Posterior cingulate gyrus (tissue), 11 donors: ENCODE results near the gene TREX2.
"Not testable (repeated sequence)": the region's sequence is repeated elsewhere in the genome, so short reads cannot be mapped to it uniquely, and the experiment has no call there.

ENCODE experiments used
- DNase-seq, 10 donors: peaks; one replicate each; pipeline versions ENCODE4 v3.0.0 to v3.0.0-alpha.2; 2020 to 2021; ENCODE audit warnings: mixed read lengths in 3 of 10
- intact Hi-C: fragments of 100-400 bp; cut with DNase I; formaldehyde crosslinking; loops from one replicate; pipeline ENCODE4 v1.15.1; 2023

The TREX2 gene

GRCh38 chrX:153412746-153413720 is 32.8 kb downstream of the TREX2 start:
- no peak for DNase-seq
- intact Hi-C loops: no loop called here

GRCh38 chrX:153411988-153412574 is 33.8 kb downstream of the TREX2 start:
- DNase-seq: peak in 1 of 10 donors; percentile 81
- intact Hi-C loops: no loop called here

GRCh38 chrX:153411255-153411987 is 34.4 kb downstream of the TREX2 start, which contains the start of gene ZFP92:
TSS of gene ZFP92 (plus strand) at chrX:153411472. CDS start at chrX:153418323, 6,851 bp downstream.
- intact Hi-C loops: no loop called here
- peak in 5 of 10 donors; percentile 10 to 87 (median 31) for DNase-seq

- no peak for DNase-seq
- intact Hi-C loops: no loop called here
Observed at GRCh38 chrX:153410888-153411254, 35.0 kb downstream of the TREX2 start.

- intact Hi-C loops: no loop called here
Observed at GRCh38 chrX:153410373-153410772, 35.5 kb downstream of the TREX2 start.

GRCh38 chrX:153409414-153410101 is 36.3 kb downstream of the TREX2 start:
- intact Hi-C loops: no loop called here
- peak in 2 of 10 donors; percentile 40 to 76 for DNase-seq

More at GRCh38 chrX:153410373-153410772, 35.5 kb downstream of the TREX2 start:
- peak in 2 of 10 donors; percentile 27 to 43 for DNase-seq

GRCh38 chrX:153408871-153409351 is 36.9 kb downstream of the TREX2 start:
- peak in 1 of 10 donors; percentile 83 for DNase-seq
- intact Hi-C loops: no loop called here

GRCh38 chrX:153408221-153408721 is 37.6 kb downstream of the TREX2 start:
- intact Hi-C loops: no loop called here
- DNase-seq: peak in 2 of 10 donors; percentile 21 to 46

- peak in 1 of 10 donors; percentile 38 for DNase-seq
- intact Hi-C loops: no loop called here
Observed at GRCh38 chrX:153407736-153408135, 38.1 kb downstream of the TREX2 start.

- DNase-seq: peak in 1 of 10 donors; percentile 49
- intact Hi-C loops: no loop called here
Observed at GRCh38 chrX:153406903-153407302, 39.0 kb downstream of the TREX2 start.

- intact Hi-C loops: no loop called here
- peak in 2 of 10 donors; percentile 35 to 48 for DNase-seq
Observed at GRCh38 chrX:153406011-153406410, 39.8 kb downstream of the TREX2 start.

- intact Hi-C loops: no loop called here
- peak in 2 of 10 donors; percentile 27 to 32 for DNase-seq
Observed at GRCh38 chrX:153405426-153405825, 40.4 kb downstream of the TREX2 start.

- intact Hi-C loops: not testable (repeated sequence)
Observed at GRCh38 chrX:153404333-153404732, 41.5 kb downstream of the TREX2 start.

GRCh38 chrX:153401133-153401764 is 44.6 kb downstream of the TREX2 start, which contains the start of gene PNMA6E:
TSS of gene PNMA6E (minus strand) at chrX:153401350. CDS start at chrX:153398849, 2,501 bp downstream.
- intact Hi-C loops: no loop called here
- peak in 2 of 10 donors; percentile 50 to 65 for DNase-seq

More at GRCh38 chrX:153404333-153404732, 41.5 kb downstream of the TREX2 start:
- not testable (repeated sequence) for DNase-seq

- intact Hi-C loops: no loop called here
- peak in 4 of 10 donors; percentile 16 to 81 (median 74) for DNase-seq
Observed at GRCh38 chrX:153400146-153401132, 45.4 kb downstream of the TREX2 start.

GRCh38 chrX:153398275-153398960 is 47.4 kb downstream of the TREX2 start:
- peak in 2 of 10 donors; percentile 39 to 67 for DNase-seq

More at GRCh38 chrX:153398275-153398960, 47.4 kb downstream of the TREX2 start:
- intact Hi-C loops: no loop called here
